PC-9 (cell line): ENCODE measurements around the gene COP1. TPM values are rescaled to one million over a fixed set of nuclear protein-coding genes. Genes with fewer than 3 reads are reported as not detected.

Source experiments
- BruUV-seq: library from RNA; stranded (reverse); fragments of 400-500 nt; replicated peaks from 2 replicates; lab custom pipeline; 2021; lab: Mats Ljungman, UMichigan
- CTCF ChIA-PET: fragments of 300-600 bp; sonication (Branson Sonifier 250); formaldehyde crosslinking; loops from one replicate; lab custom pipeline; 2022; ENCODE audit warnings: antibody characterized with exemption; lab: Charles Lee
- POLR2A ChIA-PET: fragments of 300-600 bp; sonication (Branson Sonifier 250); formaldehyde crosslinking; loops from one replicate; lab custom pipeline; 2022; ENCODE audit warnings: antibody characterized with exemption; ENCODE audit not compliant: unreplicated experiment; lab: Charles Lee
- DNase-seq, 2 experiments: peaks; one replicate each; pipeline versions ENCODE4 v3.0.0 to v3.0.0-alpha.2; 2015 to 2022; ENCODE audit warnings: mixed read lengths in 1 of 2
- H2AFZ ChIP-seq: fragments of 200-600 bp; sonication (generic); 2 replicates; pipeline ENCODE4 v1.8.1; 2017; ENCODE audit warnings: antibody characterized with exemption
- H3F3A ChIP-seq: fragments of 200-600 bp; sonication (generic); 2 replicates; pipeline ENCODE4 v1.8.1; 2017; ENCODE audit warnings: antibody characterized with exemption, mild to moderate bottlenecking, low read depth; ENCODE audit not compliant: insufficient read depth
- H3K27ac ChIP-seq: fragments of 200-600 bp; sonication (generic); 2 replicates; pipeline ENCODE4 v1.6.1; 2016; ENCODE audit warnings: mixed run types
- H3K27me3 ChIP-seq: fragments of 200-600 bp; sonication (generic); 2 replicates; pipeline ENCODE4 v1.6.1; 2016; ENCODE audit warnings: low read depth, mixed run types; ENCODE audit not compliant: insufficient read depth
- H3K36me3 ChIP-seq: fragments of 200-600 bp; sonication (generic); 2 replicates; pipeline ENCODE4 v1.6.1; 2016; ENCODE audit warnings: low read depth, mixed run types
- H3K4me1 ChIP-seq: fragments of 200-600 bp; sonication (generic); replicated peaks from 2 replicates; pipeline ENCODE4 v1.6.1; 2016; ENCODE audit warnings: mixed run types; ENCODE audit not compliant: insufficient read depth
- H3K4me2 ChIP-seq: fragments of 200-600 bp; sonication (generic); 2 replicates; pipeline ENCODE4 v1.6.1; 2017; ENCODE audit warnings: mixed run types
- H3K4me3 ChIP-seq: fragments of 200-600 bp; sonication (generic); 2 replicates; pipeline ENCODE4 v1.6.1; 2016; ENCODE audit warnings: mixed run types
- H3K79me2 ChIP-seq: fragments of 200-600 bp; sonication (generic); 2 replicates; pipeline ENCODE4 v1.6.1; 2017; ENCODE audit warnings: low read depth, mixed run types
- H3K9me2 ChIP-seq: fragments of 200-600 bp; sonication (generic); 2 replicates; pipeline ENCODE4 v1.8.1; 2017; ENCODE audit warnings: mild to moderate bottlenecking; ENCODE audit not compliant: insufficient read depth
- H3K9me3 ChIP-seq: fragments of 200-600 bp; sonication (generic); 2 replicates; pipeline ENCODE4 v1.8.1; 2016; ENCODE audit warnings: low read depth; ENCODE audit not compliant: insufficient read depth
- H4K20me1 ChIP-seq: fragments of 200-600 bp; sonication (generic); 2 replicates; pipeline ENCODE4 v1.8.1; 2017; ENCODE audit not compliant: insufficient read depth
- CTCF ChIP-seq: fragments of 200-600 bp; sonication (generic); conservative IDR thresholded peaks from 2 replicates; pipeline ENCODE4 v1.6.1; 2017; ENCODE audit warnings: mixed run types, antibody characterized with exemption, mild to moderate bottlenecking, moderate library complexity
- EZH2 ChIP-seq: fragments of 200-600 bp; sonication (generic); IDR thresholded peaks from 2 replicates; pipeline ENCODE4 v1.8.0; 2017; ENCODE audit warnings: antibody characterized with exemption, low read depth
- intact Hi-C: fragments of 100-400 bp; cut with micrococcal nuclease; formaldehyde crosslinking; loops from one replicate; pipeline ENCODE4 v1.10.0; 2022; ENCODE audit not compliant: unreplicated experiment
- total RNA-seq: library from RNA; stranded (reverse); gene quantifications from 2 replicates; pipeline ENCODE4 v1.2.3, GENCODE V29; 2021

Gene COP1
- total RNA-seq, 1 experiment from 2014 or later, result 38.0 TPM

- H4K20me1 ChIP-seq, result no peaks in the 10 kb centered on the region
- no peaks in the 10 kb centered on the region for H3K27me3 ChIP-seq
- no peaks in the 10 kb centered on the region for H3K9me2 ChIP-seq
- no peaks in the 10 kb centered on the region for H3K36me3 ChIP-seq
- intact Hi-C loops, result no loop called here
- ChIA-PET POLR2A (no interaction called here), CTCF (no interaction called here)
- H3K4me1 ChIP-seq, result no peaks in the 10 kb centered on the region
- no TSS peak for BruUV-seq
- H3K9me3 ChIP-seq, result peaks cover 6% of the 10 kb centered on the region; the same call in 1 of the 2 replicates
- no peak overlapping the region for H2AFZ ChIP-seq
- TF ChIP-seq CTCF (no peak), EZH2 (no peak)
- no peaks in the 10 kb centered on the region for H3K79me2 ChIP-seq
- no peaks in the 10 kb centered on the region for H3F3A ChIP-seq
- no peak for DNase-seq
- no peak overlapping the region for H3K4me3 ChIP-seq
- H3K27ac ChIP-seq, result no peak overlapping the region
- H3K4me2 ChIP-seq, result no peak overlapping the region
Measured at GRCh38 chr1:175914115-175914514, 293.0 kb downstream of the COP1 start.

- CTCF ChIA-PET, result no interaction called here
- Histone ChIP-seq H3K4me1 (no peaks in the 10 kb centered on the region), H4K20me1 (no peaks in the 10 kb centered on the region), H2AFZ (no peak overlapping the region), H3K9me3 (peaks cover 6% of the 10 kb centered on the region; the same call in 1 of the 2 replicates), H3K4me2 (no peak overlapping the region), H3K9me2 (no peaks in the 10 kb centered on the region), H3F3A (no peaks in the 10 kb centered on the region), H3K27ac (no peak overlapping the region), H3K36me3 (no peaks in the 10 kb centered on the region), H3K4me3 (no peak overlapping the region), H3K27me3 (no peaks in the 10 kb centered on the region), H3K79me2 (no peaks in the 10 kb centered on the region)
- BruUV-seq, result no TSS peak
- no peak for DNase-seq
- TF ChIP-seq EZH2 (no peak), CTCF (no peak)
- POLR2A ChIA-PET, result no interaction called here
- intact Hi-C loops, result no loop called here
Measured at GRCh38 chr1:175911138-175911537, 295.9 kb downstream of the COP1 start.

- DNase-seq, result no peak
- no peak overlapping the region for H2AFZ ChIP-seq
- no peaks in the 10 kb centered on the region for H3F3A ChIP-seq
- H3K36me3 ChIP-seq, result no peaks in the 10 kb centered on the region
- no peak overlapping the region for H3K27ac ChIP-seq
- CTCF ChIA-PET, result no interaction called here
- H3K79me2 ChIP-seq, result no peaks in the 10 kb centered on the region
- no peak overlapping the region for H3K4me2 ChIP-seq
- H3K27me3 ChIP-seq, result no peaks in the 10 kb centered on the region
- intact Hi-C loops, result no loop called here
- POLR2A ChIA-PET, result no interaction called here
- no peak overlapping the region for H3K4me3 ChIP-seq
- BruUV-seq, result no TSS peak
- no peaks in the 10 kb centered on the region for H3K9me2 ChIP-seq
- peaks cover 6% of the 10 kb centered on the region; the same call in 1 of the 2 replicates for H3K9me3 ChIP-seq
- H3K4me1 ChIP-seq, result no peaks in the 10 kb centered on the region
- TF ChIP-seq CTCF, result no peak
- TF ChIP-seq EZH2, result no peak
- H4K20me1 ChIP-seq, result no peaks in the 10 kb centered on the region
Measured at GRCh38 chr1:175906370-175906769, 300.7 kb downstream of the COP1 start.
